ENCODE results near the gene HCFC1R1.

HCFC1R1 gene

GRCh38 chr16:3019594-3020246 lies 4.0 kb downstream of the HCFC1R1 start:
- no peak for DNase-seq (ENCODE audit: low spot score)

- DNase-seq (ENCODE audit: low spot score): no peak
Observed at GRCh38 chr16:3017794-3018506, 5.8 kb downstream of the HCFC1R1 start, which contains the start of gene CLDN6. TSS of gene CLDN6 (minus strand) at chr16:3018183. CDS start at chr16:3016021, 2,162 bp downstream.

- no peak for DNase-seq (ENCODE audit: low spot score)
Observed at GRCh38 chr16:3017344-3017743, 6.4 kb downstream of the HCFC1R1 start.

- no peak for DNase-seq (ENCODE audit: low spot score)
Observed at GRCh38 chr16:3015865-3016521, 7.7 kb downstream of the HCFC1R1 start.

GRCh38 chr16:3014971-3015370 lies 8.8 kb downstream of the HCFC1R1 start:
- DNase-seq (ENCODE audit: low spot score): no peak

GRCh38 chr16:3013998-3014690 lies 9.6 kb downstream of the HCFC1R1 start:
- DNase-seq (ENCODE audit: low spot score): no peak

GRCh38 chr16:3013491-3013951 lies 10.2 kb downstream of the HCFC1R1 start:
- DNase-seq (ENCODE audit: low spot score): no peak

GRCh38 chr16:3012828-3013420 lies 10.8 kb downstream of the HCFC1R1 start, which contains the start of gene CLDN9:
TSS of gene CLDN9 (plus strand) at chr16:3012923. CDS start at chr16:3013363, 440 bp downstream.
- no peak for DNase-seq (ENCODE audit: low spot score)

- DNase-seq (ENCODE audit: low spot score): no peak
Observed at GRCh38 chr16:3012246-3012645, 11.5 kb downstream of the HCFC1R1 start.

- DNase-seq (ENCODE audit: low spot score): no peak
Observed at GRCh38 chr16:3010510-3010909, 13.2 kb downstream of the HCFC1R1 start.

GRCh38 chr16:3009568-3010390 lies 14.0 kb downstream of the HCFC1R1 start:
- no peak for DNase-seq (ENCODE audit: low spot score)

GRCh38 chr16:3008690-3009037 lies 15.1 kb downstream of the HCFC1R1 start:
- no peak for DNase-seq (ENCODE audit: low spot score)

GRCh38 chr16:3007957-3008689 lies 15.6 kb downstream of the HCFC1R1 start:
- DNase-seq (ENCODE audit: low spot score): no peak

GRCh38 chr16:3007059-3007956 lies 16.4 kb downstream of the HCFC1R1 start:
- no peak for DNase-seq (ENCODE audit: low spot score)

GRCh38 chr16:3004781-3005284 lies 18.9 kb downstream of the HCFC1R1 start:
- DNase-seq (ENCODE audit: low spot score): no peak

- no peak for DNase-seq (ENCODE audit: low spot score)
Observed at GRCh38 chr16:3004319-3004718, 19.4 kb downstream of the HCFC1R1 start.

GRCh38 chr16:3003582-3004270 lies 20.0 kb downstream of the HCFC1R1 start:
- peak; percentile 99 for DNase-seq (ENCODE audit: low spot score)

GRCh38 chr16:3001316-3001715 lies 22.4 kb downstream of the HCFC1R1 start:
- DNase-seq (ENCODE audit: low spot score): no peak
